ENCODE data around the gene ANK3.
A peak's percentile ranks its signal among the peaks of the same experiment; 100 is the strongest.

ANK3 gene

GRCh38 chr10:60389413-60390025 lies at the start of gene ANK3:
ANK3 (minus strand) TSS chr10:60389875; CDS start chr10:60389538, 337 bp downstream.
- no peak for DNase-seq (ENCODE audit: low spot score)

- peak; percentile 32 for DNase-seq (ENCODE audit: low spot score)
Observed at GRCh38 chr10:60434418-60435046, 44.9 kb upstream of the ANK3 start.

- DNase-seq (ENCODE audit: low spot score): no peak
Observed at GRCh38 chr10:60433684-60434083, 44.0 kb upstream of the ANK3 start.

- no peak for DNase-seq (ENCODE audit: low spot score)
Observed at GRCh38 chr10:60430836-60431597, 41.3 kb upstream of the ANK3 start.

- DNase-seq (ENCODE audit: low spot score): peak; percentile 50
Observed at GRCh38 chr10:60430017-60430416, 40.3 kb upstream of the ANK3 start.

GRCh38 chr10:60429084-60429849 lies 39.6 kb upstream of the ANK3 start:
- DNase-seq (ENCODE audit: low spot score): no peak

- no peak for DNase-seq (ENCODE audit: low spot score)
Observed at GRCh38 chr10:60428387-60428737, 38.7 kb upstream of the ANK3 start.

- no peak for DNase-seq (ENCODE audit: low spot score)
Observed at GRCh38 chr10:60427709-60428386, 38.2 kb upstream of the ANK3 start.

- no peak for DNase-seq (ENCODE audit: low spot score)
Observed at GRCh38 chr10:60427148-60427547, 37.5 kb upstream of the ANK3 start.

GRCh38 chr10:60426425-60426824 lies 36.8 kb upstream of the ANK3 start:
- peak; percentile 34 for DNase-seq (ENCODE audit: low spot score)

- no peak for DNase-seq (ENCODE audit: low spot score)
Observed at GRCh38 chr10:60425392-60426110, 35.9 kb upstream of the ANK3 start.

- no peak for DNase-seq (ENCODE audit: low spot score)
Observed at GRCh38 chr10:60424971-60425370, 35.3 kb upstream of the ANK3 start.

GRCh38 chr10:60423920-60424319 lies 34.2 kb upstream of the ANK3 start:
- DNase-seq (ENCODE audit: low spot score): no peak

GRCh38 chr10:60422809-60423208 lies 33.1 kb upstream of the ANK3 start:
- no peak for DNase-seq (ENCODE audit: low spot score)

- DNase-seq (ENCODE audit: low spot score): no peak
Observed at GRCh38 chr10:60420991-60421894, 31.6 kb upstream of the ANK3 start.

GRCh38 chr10:60419249-60419648 lies 29.6 kb upstream of the ANK3 start:
- DNase-seq (ENCODE audit: low spot score): no peak

GRCh38 chr10:60417901-60418300 lies 28.2 kb upstream of the ANK3 start:
- DNase-seq (ENCODE audit: low spot score): no peak

- no peak for DNase-seq (ENCODE audit: low spot score)
Observed at GRCh38 chr10:60417024-60417423, 27.3 kb upstream of the ANK3 start.

- peak; percentile 80 for DNase-seq (ENCODE audit: low spot score)
Observed at GRCh38 chr10:60414877-60415585, 25.4 kb upstream of the ANK3 start.

GRCh38 chr10:60414111-60414510 lies 24.4 kb upstream of the ANK3 start:
- DNase-seq (ENCODE audit: low spot score): no peak
